ENCODE measurements around the gene LRRC32.

- TF ChIP-seq CTCF (IDR thresholded peaks at IDR 0.05; ENCODE audit: insufficient read depth, low read length, poor library complexity, severe bottlenecking) = no peak
- TF ChIP-seq EZH2phosphoT487 (conservative IDR thresholded peaks at IDR 0.05; ENCODE audit: low read length) = no peak
These were observed 6.3 kb upstream of the LRRC32 start for GRCh38 chr11:76676636-76677457.
